HG03175 (cell line): Measurements from ENCODE around the gene CLDND2.

Experiments used
- ATAC-seq: cut with Tn5 transposase; IDR thresholded peaks from one replicate; pipeline ENCODE4 v1.9.1; 2021; ENCODE audit warnings: mild to moderate bottlenecking, moderate library complexity; ENCODE audit not compliant: unreplicated experiment

Gene CLDND2

DNA sequence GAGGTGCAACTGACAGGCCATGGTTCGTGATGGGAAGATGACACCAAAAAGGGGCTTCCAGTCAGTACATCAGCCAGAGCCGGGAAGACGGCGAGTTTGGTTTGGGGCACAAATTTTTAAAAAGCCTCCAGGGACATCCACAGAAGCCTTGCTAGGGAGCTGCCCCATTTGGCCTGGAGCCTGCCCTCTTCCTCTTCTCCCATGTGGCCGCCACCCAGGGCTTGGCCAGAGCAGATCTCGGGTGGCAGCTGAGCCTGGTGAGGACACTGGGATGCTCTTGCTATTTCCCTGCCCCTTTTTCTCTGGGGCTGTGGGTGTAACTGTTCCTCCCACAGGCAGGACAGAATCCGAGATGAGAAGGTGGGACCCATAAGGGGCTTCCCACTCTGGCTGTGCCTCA lies 10.9 kb downstream of the CLDND2 start:
- no peak for ATAC-seq

GRCh38 chr19:51356159-51356801 lies 12.5 kb downstream of the CLDND2 start:
- ATAC-seq = no peak

- no peak for ATAC-seq
Observed at GRCh38 chr19:51354742-51355148, 14.1 kb downstream of the CLDND2 start.

- ATAC-seq = no peak
Observed at GRCh38 chr19:51354103-51354741, 14.6 kb downstream of the CLDND2 start.

- no peak for ATAC-seq
Observed at GRCh38 chr19:51352783-51353360, 15.9 kb downstream of the CLDND2 start.

DNA sequence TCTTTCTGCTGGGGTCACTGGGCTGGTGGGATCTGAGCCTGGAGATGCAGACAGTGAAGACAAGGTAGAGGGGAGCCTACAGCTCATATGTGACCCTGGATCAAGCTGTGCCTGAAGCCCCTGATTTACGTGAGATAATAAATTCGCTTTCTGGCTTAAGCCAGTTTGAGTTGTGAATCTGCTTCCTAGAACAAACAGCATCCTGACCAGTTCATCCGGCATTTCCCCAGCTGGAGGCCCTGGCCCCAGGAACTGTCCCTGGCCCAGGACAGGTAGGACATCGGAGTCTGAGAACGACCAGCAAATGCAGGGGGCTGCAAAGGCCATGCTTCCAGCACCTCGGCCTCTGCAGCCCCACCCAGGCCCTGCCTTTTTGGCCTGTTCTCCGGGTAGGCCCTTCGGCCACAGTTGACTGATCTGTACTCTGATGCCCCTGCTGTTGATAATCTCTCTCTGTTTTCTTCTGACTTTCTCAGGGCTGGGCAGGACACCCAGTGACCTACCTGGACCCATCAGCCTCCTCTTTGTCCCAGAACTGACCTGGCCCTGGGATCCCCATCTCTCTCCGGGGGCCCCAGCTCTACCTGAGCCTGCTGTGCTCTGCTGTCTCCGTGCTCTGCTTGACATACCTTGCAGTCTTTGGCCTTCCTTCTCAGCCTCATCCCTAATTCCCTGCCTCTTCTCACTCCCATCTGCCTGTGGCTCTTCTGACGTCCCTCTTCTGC lies 17.4 kb downstream of the CLDND2 start:
- ATAC-seq = no peak

- no peak for ATAC-seq
Observed at GRCh38 chr19:51347209-51347928, 21.4 kb downstream of the CLDND2 start.

GRCh38 chr19:51346742-51347141 lies 22.1 kb downstream of the CLDND2 start:
- no peak for ATAC-seq

GRCh38 chr19:51345076-51345620 lies 23.7 kb downstream of the CLDND2 start:
- no peak for ATAC-seq

DNA sequence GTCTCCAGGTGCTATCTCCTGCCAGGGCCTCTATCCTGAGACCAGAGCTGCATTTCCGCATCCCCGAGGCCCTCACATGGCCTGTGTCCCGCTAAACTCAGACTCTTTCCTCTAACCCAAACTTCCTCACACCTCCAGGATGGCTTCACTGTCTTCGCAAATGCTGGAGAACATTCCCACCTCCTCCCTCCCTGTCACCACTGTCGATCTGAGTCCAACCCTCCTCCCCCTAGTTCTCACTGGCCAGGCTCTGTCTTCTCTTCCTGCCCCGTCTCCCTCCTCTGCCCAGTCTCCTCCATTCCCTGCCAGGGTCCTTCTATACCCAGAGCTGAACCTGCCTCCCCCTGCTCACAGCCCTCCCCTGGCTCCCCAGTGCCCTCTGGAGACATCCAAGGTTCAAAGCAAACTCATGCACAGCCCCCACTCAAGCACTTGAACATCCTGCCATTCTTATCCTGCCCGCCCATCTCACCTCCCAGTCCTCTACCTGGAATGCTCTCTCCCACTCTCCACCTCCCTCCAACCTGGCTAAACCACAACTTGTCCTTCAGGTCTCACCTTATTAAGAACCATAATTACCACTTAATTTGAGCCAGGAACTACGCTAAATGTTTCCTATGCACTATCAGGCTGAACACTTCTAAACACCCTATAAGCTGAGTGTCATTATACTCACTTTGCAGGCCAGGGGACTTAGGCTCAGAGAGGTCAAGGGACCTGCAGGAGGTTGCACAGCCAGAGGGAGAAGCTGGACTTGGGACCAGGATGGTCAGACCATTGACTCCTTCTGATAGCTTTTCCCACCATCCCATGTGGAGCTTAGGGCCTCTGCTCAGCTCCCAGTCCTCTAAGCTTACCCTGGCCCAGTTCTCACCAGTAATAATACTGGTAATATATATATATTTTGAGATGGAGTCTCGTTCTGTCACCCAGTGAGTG lies 25.9 kb downstream of the CLDND2 start:
- ATAC-seq = no peak

- ATAC-seq = no peak
Observed at GRCh38 chr19:51341976-51342580, 26.7 kb downstream of the CLDND2 start, which contains the start of gene VSIG10L. TSS of gene VSIG10L (minus strand) at chr19:51342139. CDS start at chr19:51342124, 15 bp downstream.

GRCh38 chr19:51341066-51341465 lies 27.7 kb downstream of the CLDND2 start:
- no peak for ATAC-seq

GRCh38 chr19:51339687-51340656 lies 28.8 kb downstream of the CLDND2 start:
- ATAC-seq = peak; percentile 42

- ATAC-seq = no peak
Observed at GRCh38 chr19:51339313-51339686, 29.5 kb downstream of the CLDND2 start.

DNA sequence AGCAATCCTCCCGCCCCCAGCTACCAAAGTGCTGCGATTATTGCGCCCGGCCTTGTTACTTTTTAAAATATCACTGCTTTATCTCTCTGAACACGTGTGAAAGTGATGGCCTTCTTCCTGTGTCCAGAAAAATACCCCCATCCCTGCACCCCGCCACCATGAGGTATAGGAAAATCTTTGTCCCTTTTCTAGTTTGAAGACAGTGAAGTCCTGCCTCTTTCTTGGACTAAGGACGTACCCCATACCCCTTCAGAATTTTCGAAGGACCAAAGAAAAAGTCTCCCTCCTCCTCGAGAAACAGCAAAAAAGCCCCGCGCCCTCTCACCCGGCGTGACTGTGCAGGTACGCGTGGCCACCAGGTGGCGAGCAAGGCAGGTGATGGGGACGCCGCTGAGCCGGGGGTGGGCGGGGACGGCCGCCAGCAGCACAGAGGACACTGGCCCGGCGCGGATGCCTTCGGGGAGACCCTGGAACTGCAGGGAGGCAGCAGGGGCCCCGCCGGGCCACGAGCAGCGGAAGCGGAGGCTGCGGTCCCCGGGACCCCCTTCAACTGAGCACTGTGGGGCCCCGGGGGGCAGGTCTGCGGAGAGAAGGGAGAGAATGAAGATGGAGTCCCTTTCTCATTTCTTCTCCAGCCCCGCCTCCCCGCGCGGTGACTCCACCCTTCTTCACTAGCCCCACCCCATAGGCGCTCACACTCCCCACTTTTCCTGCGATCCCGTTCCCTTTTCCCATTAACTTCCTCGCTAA lies 30.1 kb downstream of the CLDND2 start:
- ATAC-seq = peak; percentile 53

DNA sequence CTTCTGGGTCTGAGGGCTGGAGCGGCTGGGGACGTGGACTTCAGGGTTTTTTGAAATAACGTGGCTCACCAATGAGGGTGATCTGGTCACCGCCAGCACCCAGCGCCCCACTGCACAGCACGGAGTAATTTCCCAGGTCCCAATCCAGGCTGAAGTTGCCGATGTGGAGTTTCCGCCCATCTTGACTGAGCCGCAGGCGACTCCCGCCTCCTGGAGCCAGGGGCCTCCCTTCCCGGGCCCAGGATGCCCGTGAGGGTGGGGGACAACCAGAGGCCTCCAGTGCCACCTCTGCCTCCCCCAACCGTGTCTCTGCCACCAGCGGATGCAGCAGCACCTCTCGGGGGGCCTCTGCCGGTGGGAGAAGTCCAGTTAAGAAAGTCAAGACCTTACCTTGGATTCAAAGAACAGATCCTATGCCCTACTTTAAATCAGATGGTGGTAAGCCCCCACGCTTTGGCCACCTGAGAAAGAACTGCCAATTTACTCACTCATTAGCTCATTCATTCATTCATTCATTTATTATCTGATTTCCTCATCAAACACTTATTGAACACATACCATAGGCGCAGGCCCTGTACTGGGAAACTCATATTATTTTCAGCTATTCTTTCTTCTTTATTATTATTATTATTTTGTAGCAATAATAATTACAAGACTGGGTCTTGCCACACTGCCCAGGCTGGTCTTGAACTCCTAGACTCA lies 30.8 kb downstream of the CLDND2 start:
- ATAC-seq = no peak
